ENCODE data around the gene MOK. TPM values are rescaled to one million over a fixed set of nuclear protein-coding genes. Genes with fewer than 3 reads are reported as not detected.

MOK gene
- total and polyA plus RNA-seq, 9 donors = 20.0 to 51.1 (median 23.8) TPM

DNA sequence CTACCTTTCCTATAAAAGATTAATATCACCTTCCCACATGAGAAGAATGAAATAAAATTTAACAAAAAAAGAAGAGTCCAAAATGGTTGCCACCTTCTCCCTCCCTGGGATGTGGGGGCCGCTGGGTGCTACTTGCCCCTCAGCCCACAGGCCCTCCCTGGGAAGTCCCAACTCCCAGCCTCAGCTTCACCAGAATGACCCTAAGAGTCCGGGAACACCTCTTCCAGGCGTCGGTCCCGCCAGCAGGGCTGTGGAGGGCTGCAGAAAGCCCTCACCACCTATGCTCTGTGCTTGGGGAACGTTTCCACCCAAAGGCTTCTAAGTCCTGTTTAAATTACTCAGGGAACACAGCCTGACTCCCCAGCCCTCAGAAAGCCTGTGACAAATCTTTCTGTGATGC, 71.9 kb downstream of the MOK start:
- 85 to 91% (median 89%) methylated on average over 6 of the region's 6 CpGs for WGBS, 3 donors
- Histone ChIP-seq H3K4me1 (ENCODE audit: insufficient read depth) (no peaks in the 10 kb centered on the region), H3K9me3 (no peaks in the 10 kb centered on the region), H3K27me3 (no peaks in the 10 kb centered on the region), H3K27ac (no peak overlapping the region), H3K36me3 (no peaks in the 10 kb centered on the region), H3K4me3 (no peak overlapping the region)
- TF ChIP-seq, protein P1, sequence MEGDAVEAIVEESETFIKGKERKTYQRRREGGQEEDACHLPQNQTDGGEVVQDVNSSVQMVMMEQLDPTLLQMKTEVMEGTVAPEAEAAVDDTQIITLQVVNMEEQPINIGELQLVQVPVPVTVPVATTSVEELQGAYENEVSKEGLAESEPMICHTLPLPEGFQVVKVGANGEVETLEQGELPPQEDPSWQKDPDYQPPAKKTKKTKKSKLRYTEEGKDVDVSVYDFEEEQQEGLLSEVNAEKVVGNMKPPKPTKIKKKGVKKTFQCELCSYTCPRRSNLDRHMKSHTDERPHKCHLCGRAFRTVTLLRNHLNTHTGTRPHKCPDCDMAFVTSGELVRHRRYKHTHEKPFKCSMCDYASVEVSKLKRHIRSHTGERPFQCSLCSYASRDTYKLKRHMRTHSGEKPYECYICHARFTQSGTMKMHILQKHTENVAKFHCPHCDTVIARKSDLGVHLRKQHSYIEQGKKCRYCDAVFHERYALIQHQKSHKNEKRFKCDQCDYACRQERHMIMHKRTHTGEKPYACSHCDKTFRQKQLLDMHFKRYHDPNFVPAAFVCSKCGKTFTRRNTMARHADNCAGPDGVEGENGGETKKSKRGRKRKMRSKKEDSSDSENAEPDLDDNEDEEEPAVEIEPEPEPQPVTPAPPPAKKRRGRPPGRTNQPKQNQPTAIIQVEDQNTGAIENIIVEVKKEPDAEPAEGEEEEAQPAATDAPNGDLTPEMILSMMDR (IDR thresholded peaks at IDR 0.05) = no peak
- TF ChIP-seq EP300 (IDR thresholded peaks at IDR 0.05) = no peak
- TF ChIP-seq POLR2A (IDR thresholded peaks at IDR 0.05) = no peak
- DNase-seq = no peak
- intact Hi-C loops (cut with DNase I) = no loop called here

DNA sequence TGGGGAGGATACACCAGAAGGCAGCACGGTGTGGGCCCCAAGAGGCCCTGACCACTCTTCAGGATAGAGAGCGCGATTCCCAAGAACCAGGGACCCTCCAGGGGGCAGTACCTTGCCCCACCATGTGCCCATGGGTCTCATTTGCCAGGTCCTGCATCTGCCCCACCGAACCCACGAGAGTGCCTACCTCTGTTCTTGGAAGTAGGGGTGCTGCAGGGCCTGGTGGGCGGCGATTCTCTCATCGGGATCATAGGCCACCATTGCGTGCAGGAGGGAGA, 72.7 kb downstream of the MOK start:
- no peaks in the 10 kb centered on the region for H3K27me3 ChIP-seq
- TF ChIP-seq, protein P1 (IDR thresholded peaks at IDR 0.05) = no peak
- TF ChIP-seq POLR2A (IDR thresholded peaks at IDR 0.05) = no peak
- no peak for DNase-seq
- peaks cover 2% of the 10 kb centered on the region for H3K4me1 ChIP-seq (ENCODE audit: insufficient read depth)
- H3K36me3 ChIP-seq = no peaks in the 10 kb centered on the region
- no peaks in the 10 kb centered on the region for H3K9me3 ChIP-seq
- intact Hi-C loops (cut with DNase I) = no loop called here
- no peak overlapping the region for H3K4me3 ChIP-seq
- no peak overlapping the region for H3K27ac ChIP-seq
- 87 to 91% (median 90%) methylated on average over 9 of the region's 9 CpGs for WGBS, 3 donors

DNA sequence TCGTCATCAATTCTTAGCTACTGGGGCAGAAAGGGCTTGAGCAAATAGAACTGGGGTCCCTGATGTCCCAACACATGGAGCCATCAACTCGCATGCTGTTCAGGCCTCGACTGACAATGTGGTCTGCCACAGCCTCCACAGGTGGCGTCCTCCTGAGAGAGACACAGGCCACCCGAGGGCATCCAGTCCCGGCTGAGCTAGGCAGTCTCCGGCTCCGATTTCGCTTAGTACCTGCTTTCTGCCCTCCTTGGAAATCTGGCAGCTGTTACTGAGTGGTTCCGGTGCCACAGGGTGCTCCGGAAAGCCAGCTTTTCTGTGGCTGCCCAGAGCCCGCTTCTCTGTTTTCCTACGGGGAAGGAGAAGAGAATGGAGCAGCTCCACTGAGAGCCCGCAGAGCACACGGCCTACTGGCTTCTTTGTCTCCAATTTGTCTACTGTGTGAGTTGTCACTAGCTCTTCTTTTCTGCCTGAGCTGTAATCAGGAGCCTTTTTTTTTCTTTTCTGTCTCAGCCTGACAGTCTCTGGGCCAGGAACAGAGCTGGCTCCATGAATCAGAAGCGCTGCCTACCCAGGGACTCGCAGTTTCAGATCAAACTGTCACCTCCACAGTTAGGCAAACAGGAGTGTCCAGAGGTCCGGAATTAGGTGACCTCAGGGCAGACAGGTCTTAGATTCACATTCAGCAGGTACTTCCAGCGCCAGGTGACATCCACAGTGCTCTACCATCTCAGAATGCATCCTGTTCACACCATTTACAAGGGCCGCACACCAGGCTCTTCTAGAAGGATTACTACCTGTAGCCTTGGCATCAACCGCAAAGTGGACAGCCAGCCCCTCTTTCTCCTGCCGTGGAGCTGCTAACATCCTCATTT, 73.3 kb downstream of the MOK start:
- Histone ChIP-seq H3K27ac (no peak overlapping the region), H3K9me3 (no peaks in the 10 kb centered on the region), H3K27me3 (no peaks in the 10 kb centered on the region), H3K4me1 (ENCODE audit: insufficient read depth) (peaks cover 5% of the 10 kb centered on the region), H3K36me3 (no peaks in the 10 kb centered on the region), H3K4me3 (no peak overlapping the region)
- TF ChIP-seq EP300 (IDR thresholded peaks at IDR 0.05) (no peak), POLR2A (IDR thresholded peaks at IDR 0.05) (no peak)
- TF ChIP-seq, protein P1 (IDR thresholded peaks at IDR 0.05) = no peak
- intact Hi-C loops (cut with DNase I) = no loop called here
- WGBS, 3 donors = 86 to 88% (median 87%) methylated on average over 21 to 22 of the region's 22 CpGs
- DNase-seq = no peak

DNA sequence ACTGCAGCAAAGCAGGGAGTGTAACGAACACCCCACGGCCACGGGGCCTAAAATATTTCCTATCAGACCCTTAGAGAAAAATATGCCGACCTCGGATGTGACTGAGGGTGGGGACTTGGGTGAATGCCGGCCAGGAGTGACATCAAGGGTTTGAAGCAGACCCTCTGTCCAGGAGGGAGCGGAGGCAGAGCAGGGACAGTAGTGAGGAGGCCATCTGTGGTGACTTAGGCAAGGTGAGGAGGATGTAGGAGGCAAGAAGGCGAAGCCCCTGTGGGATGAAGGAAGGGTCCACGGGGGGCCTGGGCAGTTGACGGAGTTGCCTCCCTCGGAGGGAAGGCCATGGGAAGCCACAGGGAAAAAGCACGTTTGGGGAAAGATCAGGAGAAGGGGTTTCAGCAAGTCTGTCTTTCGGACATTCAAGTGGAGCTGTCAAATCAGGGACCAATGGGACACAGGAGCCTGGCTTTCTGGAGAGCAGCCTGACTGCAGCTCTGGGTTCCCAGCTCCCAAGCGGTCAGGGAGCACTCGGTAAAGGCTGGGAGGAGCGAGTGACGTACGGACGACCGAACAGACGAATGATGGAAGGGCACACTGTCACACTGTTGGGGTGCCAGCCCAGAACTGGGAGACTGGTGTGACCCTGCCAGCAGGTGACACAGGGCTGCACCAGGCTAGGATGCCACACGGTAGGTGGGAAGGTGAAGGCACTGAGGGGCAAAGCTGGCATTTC, 74.3 kb downstream of the MOK start:
- intact Hi-C loops (cut with DNase I) = no loop called here

More for the DNA sequence above, 74.3 kb downstream of the MOK start:
- peak in 1 of 5 donors; percentile 16 for DNase-seq
- TF ChIP-seq EP300 (IDR thresholded peaks at IDR 0.05) = no peak
- no peak for TF ChIP-seq POLR2A (IDR thresholded peaks at IDR 0.05)
- TF ChIP-seq, protein P1 (IDR thresholded peaks at IDR 0.05) = no peak
- Histone ChIP-seq H3K27ac (no peak overlapping the region), H3K36me3 (no peaks in the 10 kb centered on the region), H3K4me3 (no peak overlapping the region), H3K4me1 (ENCODE audit: insufficient read depth) (peaks cover 5% of the 10 kb centered on the region), H3K9me3 (no peaks in the 10 kb centered on the region), H3K27me3 (no peaks in the 10 kb centered on the region)
- WGBS, 3 donors = 83 to 86% (median 85%) methylated on average over 22 of the region's 22 CpGs

All from ovary (tissue), 9 donors.